H9 (cell line): ENCODE measurements around the gene DPM2. TPM values are rescaled to one million over a fixed set of nuclear protein-coding genes. Genes with fewer than 3 reads are reported as not detected.

Source experiments
- DNase-seq: peaks from one replicate; pipeline ENCODE4 v3.0.0-alpha.2; 2017
- H2AFZ ChIP-seq: one replicate; pipeline ENCODE4 v1.6.1; 2013; ENCODE audit warnings: mild to moderate bottlenecking, low read length, control low read depth, moderate library complexity
- H2AK5ac ChIP-seq: 2 replicates; pipeline ENCODE4 v1.6.1; 2013; ENCODE audit warnings: low read length, control low read depth, mixed read lengths; ENCODE audit not compliant: insufficient read length
- H2BK120ac ChIP-seq: one replicate; pipeline ENCODE4 v1.6.1; 2013; ENCODE audit warnings: low read depth, mild to moderate bottlenecking, low read length, control low read depth, inconsistent platforms; ENCODE audit not compliant: poor library complexity, severe bottlenecking
- H2BK12ac ChIP-seq: 2 replicates; pipeline ENCODE4 v1.6.1; 2013; ENCODE audit warnings: low read length, control low read depth, mixed read lengths, low read depth; ENCODE audit not compliant: insufficient read length
- H2BK15ac ChIP-seq: 2 replicates; pipeline ENCODE4 v1.6.1; 2013; ENCODE audit warnings: low read depth, low read length, control low read depth
- H2BK20ac ChIP-seq: one replicate; pipeline ENCODE4 v1.6.1; 2013; ENCODE audit warnings: low read depth, mild to moderate bottlenecking, low read length, control low read depth, inconsistent platforms; ENCODE audit not compliant: poor library complexity, severe bottlenecking
- H2BK5ac ChIP-seq: 2 replicates; pipeline ENCODE4 v1.6.1; 2013; ENCODE audit warnings: low read length, control low read depth, mixed read lengths; ENCODE audit not compliant: insufficient read length
- H3K14ac ChIP-seq: 2 replicates; pipeline ENCODE4 v1.6.1; 2013; ENCODE audit warnings: low read length, control low read depth; ENCODE audit not compliant: insufficient read depth
- H3K18ac ChIP-seq: 2 replicates; pipeline ENCODE4 v1.6.1; 2013; ENCODE audit warnings: low read depth, mild to moderate bottlenecking, mixed read lengths, low read length, control low read depth; ENCODE audit not compliant: insufficient read length
- H3K23ac ChIP-seq: 2 replicates; pipeline ENCODE4 v1.6.1; 2013; ENCODE audit warnings: low read length, control low read depth, mixed read lengths, low read depth; ENCODE audit not compliant: insufficient read length
- H3K23me2 ChIP-seq: 2 replicates; pipeline ENCODE4 v1.6.1; 2013; ENCODE audit warnings: low read depth, mild to moderate bottlenecking, mixed read lengths, low read length, control low read depth; ENCODE audit not compliant: insufficient read length, poor library complexity, severe bottlenecking
- H3K27ac ChIP-seq: 2 replicates; pipeline ENCODE4 v1.5.1; 2013; ENCODE audit warnings: low read length, control low read depth, mixed read lengths, low read depth; ENCODE audit not compliant: insufficient read length
- H3K27me3 ChIP-seq: 2 replicates; pipeline ENCODE4 v1.6.1; 2013; ENCODE audit warnings: low read length, control low read depth, inconsistent platforms; ENCODE audit not compliant: insufficient read depth
- H3K4ac ChIP-seq: 2 replicates; pipeline ENCODE4 v1.6.1; 2013; ENCODE audit warnings: low read depth, mild to moderate bottlenecking, control low read depth, inconsistent platforms, low read length, moderate library complexity
- H3K4me1 ChIP-seq: 2 replicates; pipeline ENCODE4 v1.6.1; 2013; ENCODE audit warnings: low read length, control low read depth, inconsistent platforms; ENCODE audit not compliant: insufficient read depth
- H3K4me2 ChIP-seq: 2 replicates; pipeline ENCODE4 v1.6.1; 2013; ENCODE audit warnings: low read length, control low read depth, mixed read lengths; ENCODE audit not compliant: insufficient read length, insufficient read depth
- H3K56ac ChIP-seq: 2 replicates; pipeline ENCODE4 v1.6.1; 2013; ENCODE audit warnings: low read depth, mild to moderate bottlenecking, mixed read lengths, low read length, control low read depth; ENCODE audit not compliant: insufficient read length
- H3K79me1 ChIP-seq: 2 replicates; pipeline ENCODE4 v1.6.1; 2013; ENCODE audit warnings: low read depth, mild to moderate bottlenecking, moderate library complexity, low read length, control low read depth, inconsistent platforms; ENCODE audit not compliant: insufficient read depth, poor library complexity, severe bottlenecking
- H3K79me2 ChIP-seq: 2 replicates; pipeline ENCODE4 v1.6.1; 2013; ENCODE audit warnings: low read length, control low read depth, inconsistent platforms; ENCODE audit not compliant: insufficient read depth
- H3K9ac ChIP-seq: 2 replicates; pipeline ENCODE4 v1.6.1; 2013; ENCODE audit warnings: low read length, control low read depth, mixed read lengths; ENCODE audit not compliant: insufficient read length; ENCODE audit errors: extremely low read depth
- H3K9me3 ChIP-seq: one replicate; pipeline ENCODE4 v1.6.1; 2013; ENCODE audit warnings: low read depth, low read length, inconsistent platforms; ENCODE audit not compliant: control insufficient read depth
- H3T11ph ChIP-seq: one replicate; pipeline ENCODE4 v1.6.1; 2013; ENCODE audit warnings: mild to moderate bottlenecking, low read length, control low read depth, inconsistent platforms
- H4K20me1 ChIP-seq: one replicate; pipeline ENCODE4 v1.6.1; 2013; ENCODE audit not compliant: control insufficient read depth, insufficient read length, insufficient read depth
- H4K5ac ChIP-seq: 2 replicates; pipeline ENCODE4 v1.6.1; 2013; ENCODE audit warnings: low read depth, mild to moderate bottlenecking, mixed read lengths, low read length, control low read depth; ENCODE audit not compliant: insufficient read length
- H4K8ac ChIP-seq: replicated peaks from 2 replicates; pipeline ENCODE4 v1.6.1; 2013; ENCODE audit warnings: low read length, control low read depth, mixed read lengths, low read depth; ENCODE audit not compliant: insufficient read length
- H4K91ac ChIP-seq: 2 replicates; pipeline ENCODE4 v1.6.1; 2013; ENCODE audit warnings: low read depth, mild to moderate bottlenecking, moderate library complexity, mixed read lengths, low read length, control low read depth; ENCODE audit not compliant: insufficient read length
- H3K27ac Mint-ChIP-seq, 3 experiments: 2 replicates in 2 of 3; 3 replicates in 1 of 3; pipeline ENCODE4 v1.8.0; 2020 to 2021; ENCODE audit warnings: mixed read lengths in 3 of 3, mild to moderate bottlenecking in 1 of 3, moderate library complexity in 1 of 3
- H3K27me3 Mint-ChIP-seq: 2 replicates; pipeline ENCODE4 v1.8.0; 2021; ENCODE audit warnings: low read depth, mild to moderate bottlenecking, moderate library complexity, mixed read lengths
- H3K36me3 Mint-ChIP-seq, 3 experiments: 2 replicates in 2 of 3; 3 replicates in 1 of 3; pipeline ENCODE4 v1.8.0; 2020 to 2021; ENCODE audit warnings: low read depth in 3 of 3, mixed read lengths in 3 of 3; ENCODE audit not compliant: insufficient read depth in 1 of 3
- H3K4me1 Mint-ChIP-seq, 2 experiments: 2 replicates each; pipeline ENCODE4 v1.8.0; 2020; ENCODE audit warnings: mixed read lengths in 2 of 2
- H3K4me3 Mint-ChIP-seq, 2 experiments: 2 replicates in 1 of 2; 3 replicates in 1 of 2; pipeline ENCODE4 v1.8.0; 2020 to 2021; ENCODE audit warnings: mild to moderate bottlenecking in 2 of 2, mixed read lengths in 2 of 2, moderate library complexity in 1 of 2
- H3K9me3 Mint-ChIP-seq, 2 experiments: 2 replicates in 1 of 2; 3 replicates in 1 of 2; pipeline ENCODE4 v1.8.0; 2020; ENCODE audit warnings: mild to moderate bottlenecking in 2 of 2, mixed read lengths in 2 of 2, moderate library complexity in 1 of 2
- WGBS: extraction: QIAGEN DNeasy Blood & Tissue Kit; methylation state at CpG from one replicate; pipeline ENCODE4 v1.1.7; 2013; ENCODE audit warnings: missing lambda C conversion rate, low lambda C conversion rate, mixed read lengths; ENCODE audit not compliant: insufficient read length; ENCODE audit errors: extremely low coverage; 5-methylcytosine and 5-hydroxymethylcytosine counted together
- total RNA-seq: library from RNA; stranded (reverse); gene quantifications from 2 replicates; pipeline ENCODE4 v1.2.1, GENCODE V29; 2021
- TF ChIP-seq, protein P1 (sequence below): fragments of 200-600 bp; sonication (generic); conservative IDR thresholded peaks from 3 replicates; pipeline ENCODE4 v1.8.0; 2021; ENCODE audit warnings: antibody characterized with exemption, mild to moderate bottlenecking

DPM2 gene
- total RNA-seq, 1 experiment from 2014 or later, result 46.1 TPM

GRCh38 chr9:127927201-127927987, 10.3 kb downstream of the DPM2 start:
- Histone ChIP-seq H4K20me1 (no peaks in the 10 kb centered on the region), H2BK5ac (no peak overlapping the region), H4K8ac (no peak overlapping the region), H3K18ac (no peak overlapping the region), H3T11ph (no peak overlapping the region), H2BK20ac (no peak overlapping the region), H2AK5ac (no peak overlapping the region), H3K23ac (no peak overlapping the region), H3K4me1 (peaks cover 2% of the 10 kb centered on the region; the same call in 1 of the 2 replicates), H2BK12ac (no peak overlapping the region), H3K23me2 (peaks cover 16% of the 10 kb centered on the region), H3K27ac (no peak overlapping the region), H3K56ac (no peak overlapping the region), H3K27me3 (no peaks in the 10 kb centered on the region), H4K91ac (no peak overlapping the region), H3K79me1 (no peaks in the 10 kb centered on the region), H3K4me2 (peak overlapping the region; percentile 93), H2BK120ac (no peak overlapping the region), H4K5ac (no peak overlapping the region), H2AFZ (no peak overlapping the region), H3K4ac (no peak overlapping the region), H3K9ac (peak overlapping the region; percentile 5), H3K9me3 (no peaks in the 10 kb centered on the region), H3K14ac (0 out of 2 replicates have a peak overlapping the region, but pooled peaks have one; percentile 27), H3K79me2 (no peaks in the 10 kb centered on the region), H2BK15ac (no peak overlapping the region)
- Mint-ChIP-seq H3K27ac (peak overlapping the region; percentile 84 to 99 (median 91); a peak in 4 of 7 replicates), H3K4me3 (peak overlapping the region; percentile 92 to 97), H3K9me3 (no peaks in the 10 kb centered on the region), H3K36me3 (peaks cover 2 to 6% (median 6%) of the 10 kb centered on the region in 3 experiments; a peak in 5 of 7 replicates), H3K27me3 (peaks cover 26% of the 10 kb centered on the region), H3K4me1 (peaks cover 21 to 34% of the 10 kb centered on the region in 2 experiments)
- peak; percentile 97 for DNase-seq
- no CpG with 5 or more reads among the region's 56 CpGs for WGBS
- TF ChIP-seq, protein P1, sequence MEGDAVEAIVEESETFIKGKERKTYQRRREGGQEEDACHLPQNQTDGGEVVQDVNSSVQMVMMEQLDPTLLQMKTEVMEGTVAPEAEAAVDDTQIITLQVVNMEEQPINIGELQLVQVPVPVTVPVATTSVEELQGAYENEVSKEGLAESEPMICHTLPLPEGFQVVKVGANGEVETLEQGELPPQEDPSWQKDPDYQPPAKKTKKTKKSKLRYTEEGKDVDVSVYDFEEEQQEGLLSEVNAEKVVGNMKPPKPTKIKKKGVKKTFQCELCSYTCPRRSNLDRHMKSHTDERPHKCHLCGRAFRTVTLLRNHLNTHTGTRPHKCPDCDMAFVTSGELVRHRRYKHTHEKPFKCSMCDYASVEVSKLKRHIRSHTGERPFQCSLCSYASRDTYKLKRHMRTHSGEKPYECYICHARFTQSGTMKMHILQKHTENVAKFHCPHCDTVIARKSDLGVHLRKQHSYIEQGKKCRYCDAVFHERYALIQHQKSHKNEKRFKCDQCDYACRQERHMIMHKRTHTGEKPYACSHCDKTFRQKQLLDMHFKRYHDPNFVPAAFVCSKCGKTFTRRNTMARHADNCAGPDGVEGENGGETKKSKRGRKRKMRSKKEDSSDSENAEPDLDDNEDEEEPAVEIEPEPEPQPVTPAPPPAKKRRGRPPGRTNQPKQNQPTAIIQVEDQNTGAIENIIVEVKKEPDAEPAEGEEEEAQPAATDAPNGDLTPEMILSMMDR, result no peak
